NCI-H526 treated with DMSO at 0.1 percent for 48 hours (cell line): ENCODE measurements around the gene RPS15A.
A peak's percentile ranks its signal among the peaks of the same experiment; 100 is the strongest.

ENCODE experiments used
- DNase-seq: peaks from one replicate; lab custom pipeline; 2025; lab: John Stamatoyannopoulos, UW

Gene RPS15A

DNA sequence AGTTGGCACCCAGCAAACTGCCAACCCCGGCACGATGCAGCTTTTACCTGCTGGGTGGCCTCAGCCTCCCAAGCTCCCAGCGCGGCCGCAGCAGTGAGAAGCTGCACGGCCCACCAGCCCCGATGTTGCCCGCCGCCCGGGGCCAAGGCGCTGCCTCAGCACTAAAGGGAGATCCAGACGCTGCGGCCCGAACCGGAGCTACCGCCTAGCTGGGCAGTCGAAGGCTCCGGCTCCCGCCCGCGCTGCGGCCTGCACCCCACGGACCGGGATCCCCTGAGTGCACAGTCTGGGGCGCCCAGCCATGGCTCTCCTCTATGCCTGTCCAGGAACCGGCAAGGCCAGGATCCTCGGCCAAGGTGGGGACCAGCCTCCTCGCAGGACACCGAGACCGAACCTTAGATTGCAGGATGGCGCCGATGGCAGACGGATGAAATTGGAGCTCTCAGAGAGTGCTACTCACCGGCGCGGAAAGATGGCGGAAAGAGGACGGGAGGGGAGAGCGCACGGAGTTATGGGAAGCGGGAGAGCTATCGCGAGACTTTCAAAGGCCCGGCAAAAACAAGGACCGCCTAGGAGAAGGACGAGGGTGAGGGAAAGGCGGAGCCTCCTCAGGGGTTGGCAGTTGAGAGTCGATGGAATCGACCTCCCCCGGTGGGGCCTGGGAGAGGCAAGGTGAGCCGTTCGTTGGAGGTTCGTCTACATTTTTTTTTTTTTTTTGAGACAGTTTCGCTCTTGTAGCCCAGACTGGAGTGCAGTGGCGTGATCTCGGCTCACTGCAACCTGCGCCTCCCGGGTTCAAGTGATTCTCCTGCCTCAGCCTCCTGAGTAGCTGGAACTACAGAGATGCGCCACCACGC, at the start of gene RPS15A:
TSS of gene RPS15A (minus strand) at position 485 of the 857 bp plus-strand sequence. CDS start 1,221 bp downstream, outside the sequence.
- DNase-seq, result peak; percentile 86

DNA sequence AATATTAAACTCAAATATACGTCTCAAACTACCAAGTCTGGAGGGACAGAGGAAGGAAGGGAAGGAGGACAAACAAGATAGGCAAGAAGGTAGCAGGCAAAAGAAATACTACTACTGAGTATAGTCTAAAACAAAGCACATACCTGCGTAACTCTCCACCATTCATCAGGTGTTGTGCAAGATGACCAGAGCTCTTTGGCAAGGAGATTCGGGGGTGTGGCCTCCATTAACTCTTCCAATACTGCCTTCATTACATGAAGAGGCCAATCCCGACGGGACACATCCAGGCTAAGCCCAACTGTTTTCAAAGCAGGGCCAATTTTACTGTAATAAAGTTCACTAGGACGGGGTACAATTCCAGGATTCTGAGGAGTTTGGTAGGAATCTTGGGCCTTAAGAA, 49.4 kb upstream of the RPS15A start:
- DNase-seq, result no peak

DNA sequence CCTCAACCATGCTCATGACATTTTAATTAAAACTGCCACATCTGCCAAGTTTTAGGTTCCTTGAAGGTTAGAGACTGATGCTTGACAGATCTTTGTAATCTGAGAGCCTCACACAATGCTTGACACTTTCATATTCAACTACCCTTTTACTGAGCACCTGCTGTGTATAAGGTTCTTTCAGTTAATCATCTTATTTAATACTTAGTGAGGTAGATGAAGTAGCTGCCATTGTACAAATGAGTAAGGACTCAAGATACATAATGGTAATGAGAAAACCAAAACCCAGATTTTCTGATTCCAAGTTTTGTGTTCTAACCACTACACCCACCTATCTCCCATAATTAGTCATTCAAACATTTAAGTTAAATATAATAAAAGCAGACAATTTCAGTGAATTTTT, 46.6 kb upstream of the RPS15A start:
- DNase-seq, result no peak

DNA sequence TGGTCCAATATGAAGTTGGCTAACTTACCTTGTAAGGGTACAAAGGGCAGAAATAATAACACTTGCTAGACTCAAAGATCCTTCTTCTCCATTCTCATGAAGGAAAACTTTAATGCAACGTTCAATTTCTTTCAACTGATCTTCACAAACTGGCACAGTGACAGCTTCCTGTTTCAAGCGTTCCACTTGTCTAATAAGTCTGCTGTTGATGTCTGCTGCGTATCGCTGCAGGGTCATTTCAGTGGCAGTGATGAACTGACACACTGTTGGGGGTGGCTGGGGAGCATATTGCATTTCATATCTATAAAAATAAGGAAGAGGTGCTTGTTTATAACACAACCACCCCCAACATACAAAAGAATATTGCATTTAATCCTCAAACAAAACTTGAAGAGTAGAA, 44.7 kb upstream of the RPS15A start:
- DNase-seq, result no peak

DNA sequence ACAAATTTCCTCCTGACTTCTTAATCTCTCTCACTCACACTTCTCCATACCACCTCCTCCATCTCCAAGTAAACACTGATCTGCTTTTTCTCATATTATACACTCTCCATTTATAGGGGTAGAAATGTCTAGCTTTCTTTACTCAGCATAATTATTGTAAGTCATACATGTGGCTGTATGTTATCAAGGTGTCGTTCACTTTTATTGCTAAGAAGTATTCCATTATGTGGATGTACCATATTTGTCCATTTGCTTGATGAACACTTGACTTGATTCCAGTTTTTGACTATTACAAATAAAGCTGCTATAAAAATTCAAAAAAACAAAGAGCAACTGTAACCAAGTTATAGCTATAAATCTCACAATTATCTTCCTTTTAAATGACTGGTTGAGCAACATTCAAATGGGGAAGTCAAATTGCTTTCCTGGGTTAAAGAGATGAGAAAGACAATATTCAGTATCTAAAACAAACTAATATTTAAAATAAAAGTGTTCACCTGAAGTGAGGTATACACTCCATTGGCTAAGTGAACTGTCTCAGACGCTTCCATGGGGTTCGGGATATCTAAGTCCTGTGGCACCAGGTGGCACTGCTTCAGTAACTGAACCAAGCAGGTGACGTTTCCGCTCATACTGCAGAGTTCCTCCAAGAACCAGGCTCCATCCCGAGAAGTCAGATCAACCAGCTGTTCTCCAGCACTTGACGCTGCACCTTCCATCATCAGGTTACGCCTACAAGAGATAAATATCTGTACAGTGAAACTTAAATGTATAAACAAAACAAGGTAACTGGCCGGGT, 43.8 kb upstream of the RPS15A start:
- DNase-seq, result no peak

DNA sequence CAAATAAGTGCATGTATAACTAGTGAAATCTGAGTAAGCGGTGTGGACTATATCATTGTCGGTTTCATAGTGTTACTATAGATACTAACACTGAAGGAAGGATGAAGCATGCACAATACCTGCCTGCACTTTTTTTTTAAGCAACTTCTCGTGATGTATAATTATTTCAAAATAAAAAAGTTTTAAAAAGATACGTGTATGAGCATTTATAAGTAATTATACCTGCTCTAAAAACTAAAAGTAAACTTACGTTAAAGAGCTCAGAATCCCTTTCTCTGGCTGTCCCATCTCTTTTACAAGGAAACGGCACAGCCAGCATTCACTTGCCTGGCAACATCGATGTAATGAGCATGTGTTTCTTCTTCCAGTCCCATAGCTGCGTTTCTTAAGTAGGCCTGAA, 42.5 kb upstream of the RPS15A start:
- DNase-seq, result no peak

DNA sequence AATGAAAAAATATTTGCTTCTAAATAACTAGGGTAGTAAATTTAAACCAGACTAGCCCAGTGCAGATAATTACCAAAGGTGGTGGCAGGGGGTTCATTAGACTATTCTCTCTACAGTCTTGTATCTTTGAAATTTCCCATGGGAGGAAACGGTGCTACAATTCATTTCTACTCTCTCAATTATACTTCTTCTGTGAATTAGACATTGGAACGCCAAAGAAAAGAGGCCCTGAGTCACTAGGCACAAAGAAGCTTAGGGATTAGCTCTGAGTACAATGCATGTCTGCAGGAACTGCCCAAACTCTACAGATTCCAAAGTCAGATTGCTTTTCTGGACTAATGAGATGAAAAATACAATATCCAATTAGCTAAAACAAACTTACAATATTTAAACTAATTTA, 41.9 kb upstream of the RPS15A start:
- DNase-seq, result no peak

DNA sequence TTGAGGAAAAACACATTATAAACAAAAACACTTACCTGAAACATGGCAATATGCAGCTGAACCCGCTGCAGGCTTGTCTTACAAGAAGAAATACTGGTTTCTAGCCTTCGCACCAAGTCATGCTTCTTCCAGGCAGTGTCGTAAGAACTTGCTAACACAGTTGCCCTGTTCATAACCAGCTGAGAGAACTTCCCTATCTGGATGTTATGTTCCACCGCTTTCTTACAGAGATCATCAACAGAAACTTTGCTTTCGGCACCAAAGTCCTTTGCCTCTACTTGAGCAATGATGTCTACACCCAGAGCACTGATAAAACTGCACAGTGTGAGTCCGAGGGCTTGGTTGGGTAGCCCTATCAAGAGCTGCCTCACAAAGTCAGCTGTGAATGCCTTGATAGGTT, 39.1 kb upstream of the RPS15A start:
- DNase-seq, result no peak

DNA sequence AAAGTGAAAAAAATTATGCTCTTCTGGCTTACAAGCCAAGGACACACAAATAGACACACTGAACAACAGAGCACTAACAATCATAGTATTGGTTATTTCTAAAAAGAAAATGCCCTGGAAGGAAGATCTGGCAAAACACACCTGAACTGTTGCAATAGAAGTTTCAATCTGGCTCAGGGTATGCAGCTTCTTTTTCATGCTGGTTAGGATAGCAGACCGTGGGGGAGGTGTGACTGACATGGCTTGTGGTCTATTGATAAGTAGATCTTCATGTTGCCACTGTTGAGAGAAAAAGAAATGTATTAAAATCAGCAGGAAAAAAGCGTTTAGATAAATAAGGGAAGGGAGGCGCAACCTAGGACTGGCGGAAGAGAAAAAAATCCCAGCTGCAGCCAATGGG, 37.8 kb upstream of the RPS15A start:
- no peak for DNase-seq

DNA sequence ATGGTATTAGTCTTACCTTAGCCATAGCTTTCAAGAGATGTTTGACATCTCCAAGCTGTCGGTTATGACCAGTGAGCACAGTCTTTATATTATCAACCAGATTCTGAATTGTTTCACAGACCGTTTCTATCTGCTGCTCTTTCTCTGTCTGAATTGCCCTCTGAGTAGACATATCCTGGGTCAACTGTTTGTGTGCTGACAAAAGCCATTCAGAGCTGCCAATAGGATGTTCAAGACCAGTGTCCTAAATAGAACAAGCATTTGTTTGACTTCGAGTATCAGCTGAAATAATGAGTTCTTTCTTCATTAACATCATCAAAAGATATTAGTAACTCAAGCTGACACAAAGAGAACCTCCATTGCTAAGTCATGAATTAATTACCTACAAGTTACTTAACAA, 26.2 kb upstream of the RPS15A start:
- no peak for DNase-seq

DNA sequence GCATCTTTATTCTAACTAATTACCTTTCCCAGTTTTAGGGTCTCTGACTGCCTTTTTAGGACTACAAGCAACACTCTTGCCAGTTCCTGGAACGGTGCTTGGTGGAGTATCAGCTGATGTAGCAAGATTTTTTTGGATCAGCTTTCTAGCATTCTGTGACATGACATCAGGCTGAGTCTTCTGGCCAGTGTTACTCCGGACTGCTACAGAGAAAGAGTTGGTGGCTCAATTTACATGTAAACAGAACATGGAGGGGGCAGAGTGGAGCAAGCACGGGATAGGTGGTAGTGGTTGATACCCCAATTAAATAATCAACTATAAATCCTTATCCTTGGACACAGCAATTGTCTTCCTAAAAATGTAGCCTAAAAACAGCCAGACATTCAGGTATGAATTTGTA, 21.8 kb upstream of the RPS15A start:
- no peak for DNase-seq

DNA sequence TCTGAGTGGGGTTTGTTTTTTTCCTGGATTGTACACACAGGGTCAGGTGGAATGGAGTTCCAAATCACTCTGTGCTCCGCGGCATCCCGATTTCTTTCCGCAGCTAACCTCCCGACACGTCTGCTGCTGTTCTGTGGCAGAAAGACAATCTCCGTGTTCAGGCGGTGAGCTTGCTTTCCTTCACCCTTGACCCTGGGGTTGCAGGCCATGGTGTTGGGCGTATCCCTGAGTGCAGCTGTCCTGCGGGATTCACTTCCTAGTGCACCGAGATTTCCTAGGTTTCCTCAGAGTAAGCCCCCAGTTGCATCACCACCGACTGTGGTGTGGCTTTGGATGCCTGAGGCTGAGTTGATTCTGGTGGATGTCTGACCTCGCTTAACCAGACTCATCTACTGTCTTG, 19.0 kb upstream of the RPS15A start:
- DNase-seq, result no peak

DNA sequence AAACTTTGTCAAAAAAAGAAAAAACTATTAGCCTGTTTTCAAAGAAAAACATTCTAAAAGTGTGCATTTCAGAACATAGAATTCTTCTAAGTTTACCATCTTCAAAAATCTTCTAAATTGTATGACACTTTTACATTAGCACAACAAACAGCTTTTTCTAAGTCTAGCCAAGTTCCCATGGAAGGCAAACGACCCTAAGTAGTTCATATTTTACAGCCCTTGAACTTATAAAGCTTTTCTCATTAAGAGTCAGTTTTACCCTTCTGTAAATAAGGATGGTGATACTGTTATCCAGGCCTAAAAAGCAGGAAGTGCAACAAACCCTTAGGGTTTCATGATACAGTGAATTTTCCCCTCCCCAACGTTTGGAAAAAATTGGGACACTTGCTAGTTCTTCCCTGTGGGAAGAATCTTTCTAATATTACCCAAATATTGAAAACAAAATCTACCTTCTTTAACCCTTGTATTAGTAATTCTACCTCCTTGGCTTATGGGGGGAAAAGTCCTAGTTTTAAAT, 15.2 kb upstream of the RPS15A start:
- no peak for DNase-seq

DNA sequence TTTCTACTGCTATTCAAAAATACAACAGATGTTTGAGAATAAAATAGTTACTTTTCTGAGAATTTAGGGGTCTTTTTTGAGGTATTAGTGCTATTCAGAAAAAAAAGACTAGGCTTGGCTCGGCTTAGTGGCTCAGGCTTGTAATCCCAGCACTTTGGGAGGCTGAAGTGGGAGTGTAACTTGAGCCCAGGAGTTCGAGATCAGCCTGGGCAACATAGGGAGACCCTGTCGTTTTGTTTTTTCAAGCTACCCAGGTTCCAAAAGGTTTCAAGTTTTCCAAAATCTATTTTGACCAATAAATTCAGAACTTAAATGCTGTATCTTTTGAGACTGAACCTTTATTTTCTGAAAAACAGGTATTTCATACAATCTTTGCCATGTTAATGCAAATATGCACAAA, 14.4 kb upstream of the RPS15A start:
- no peak for DNase-seq

DNA sequence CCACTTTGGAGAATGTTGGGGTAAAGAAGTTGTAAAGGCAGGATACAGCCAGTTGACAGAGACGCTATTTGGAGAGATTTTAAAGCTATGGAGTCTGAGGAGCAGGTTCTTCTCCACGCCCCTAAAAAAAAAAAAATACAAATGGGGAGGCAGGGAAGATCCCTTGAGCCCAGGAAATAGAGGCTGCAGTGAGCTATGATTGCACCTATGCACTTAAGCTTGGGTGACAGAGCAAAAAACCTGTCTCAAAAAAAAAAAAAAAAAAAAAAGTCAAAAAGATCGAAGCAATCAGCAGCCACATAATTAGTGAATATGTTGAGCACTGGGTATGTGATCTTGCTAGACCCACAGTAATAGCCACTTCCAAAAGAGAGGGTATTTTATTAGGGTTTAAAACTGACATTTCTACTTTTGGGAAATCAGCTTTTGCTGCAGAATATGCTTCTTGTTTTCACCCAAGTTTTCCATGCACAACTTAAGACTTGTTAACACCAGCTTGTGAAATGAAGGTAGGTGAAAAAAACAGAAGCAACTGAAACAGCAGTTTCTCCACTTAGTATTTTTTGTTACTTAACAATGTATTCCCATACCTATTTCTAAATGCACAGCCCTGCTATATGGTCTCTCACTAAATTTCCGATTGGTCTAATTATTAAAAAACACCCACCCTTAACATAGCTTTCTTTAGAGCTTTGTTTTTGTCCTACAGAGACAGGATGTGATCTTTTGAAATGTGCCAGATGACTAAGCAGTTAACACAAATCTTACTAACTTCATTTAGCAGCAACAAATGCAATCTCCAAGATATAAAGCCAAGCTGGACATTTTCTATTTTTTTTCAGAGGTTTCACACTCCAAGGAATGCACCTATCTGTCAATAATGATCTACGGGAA, 13.7 kb upstream of the RPS15A start:
- no peak for DNase-seq

DNA sequence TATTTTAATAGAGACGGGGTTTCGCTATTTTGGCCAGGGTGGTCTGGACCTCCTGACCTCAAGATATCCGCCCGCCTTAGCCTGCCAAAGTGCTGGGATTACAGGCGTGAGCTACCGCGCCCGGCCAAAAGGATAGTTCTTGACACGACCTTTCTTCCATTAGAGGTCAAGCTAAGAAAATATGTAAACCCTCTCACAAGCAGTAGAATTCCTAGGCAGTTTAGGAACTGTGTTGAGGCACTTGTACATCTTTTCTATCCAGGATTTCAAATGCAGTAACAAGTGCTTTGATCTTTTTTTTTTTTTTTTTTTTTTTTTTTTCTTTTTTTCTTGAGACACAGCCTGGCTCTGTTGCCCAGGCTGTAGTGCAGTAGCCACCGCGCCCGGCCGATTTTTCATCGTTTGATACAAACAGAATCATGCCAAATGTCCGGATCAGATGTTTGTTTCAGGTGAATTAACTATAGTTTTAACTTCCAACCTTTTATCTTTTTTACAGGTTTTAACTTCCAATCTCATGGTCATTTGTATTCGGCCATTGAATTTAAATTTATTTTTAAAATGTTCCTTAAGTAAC, 12.7 kb upstream of the RPS15A start:
- DNase-seq, result no peak

DNA sequence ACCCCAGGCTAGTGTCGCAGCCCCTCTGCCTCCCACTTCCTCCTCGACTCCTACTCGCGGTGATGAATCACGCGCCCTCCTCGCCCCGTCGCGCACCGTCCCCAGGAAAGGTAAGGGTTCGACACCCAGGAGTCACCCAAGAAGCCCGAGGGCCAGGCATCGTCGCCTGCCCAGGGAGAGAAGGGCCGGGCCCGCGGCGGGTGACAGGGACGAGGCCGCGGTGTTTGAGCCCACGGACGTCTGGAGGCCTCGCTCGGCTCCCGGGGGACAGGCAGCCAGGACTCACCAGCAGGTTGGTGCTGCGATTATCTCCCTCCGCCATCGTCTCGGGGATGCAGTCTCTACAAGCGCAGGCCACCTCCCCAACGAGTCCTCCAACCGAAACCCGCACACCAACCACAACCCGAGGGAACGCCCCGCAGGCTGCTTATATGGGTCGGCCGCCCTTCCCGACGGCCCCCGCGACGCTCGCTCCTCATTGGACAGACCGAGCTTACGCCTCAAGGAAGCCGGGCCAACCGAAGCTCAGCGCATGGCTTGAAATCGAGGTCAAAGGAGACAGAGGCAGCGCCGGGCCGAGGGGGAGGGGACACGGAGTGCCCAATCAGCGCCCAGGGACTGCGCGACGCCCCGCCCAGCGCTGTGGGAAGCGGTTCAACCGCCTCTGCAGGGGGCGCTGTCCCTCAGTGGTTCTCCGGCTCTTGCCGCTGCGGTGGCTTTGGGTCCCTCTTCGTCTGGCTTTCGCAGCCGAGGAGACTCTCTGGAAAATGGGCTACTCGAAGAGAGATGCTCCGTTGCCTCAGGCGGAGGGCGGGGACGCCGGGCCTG, 11.2 kb upstream of the RPS15A start, which contains the start of gene ARL6IP1:
TSS of gene ARL6IP1 (minus strand) at position 405 of the 828 bp plus-strand sequence. CDS start at position 322, 83 bp downstream.
- DNase-seq, result peak; percentile 98

DNA sequence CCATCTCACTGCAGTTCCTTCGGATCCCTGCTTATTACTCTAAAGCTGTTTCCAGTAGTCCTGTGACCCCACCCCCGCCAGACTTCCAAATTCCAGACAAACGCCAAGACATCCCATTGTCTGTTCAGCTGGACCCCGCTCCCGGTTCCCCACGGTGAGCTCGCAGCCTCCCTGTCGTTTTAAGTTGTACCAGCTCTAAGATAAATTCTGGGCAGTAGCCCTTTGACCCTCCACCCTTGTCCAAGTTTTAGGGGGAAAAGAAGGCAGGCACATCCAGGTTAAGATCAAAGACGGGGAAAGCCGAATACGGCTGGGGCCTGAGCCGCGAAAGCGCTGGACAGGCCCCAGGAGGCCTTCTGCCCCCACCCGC, 10.6 kb upstream of the RPS15A start:
- no peak for DNase-seq

DNA sequence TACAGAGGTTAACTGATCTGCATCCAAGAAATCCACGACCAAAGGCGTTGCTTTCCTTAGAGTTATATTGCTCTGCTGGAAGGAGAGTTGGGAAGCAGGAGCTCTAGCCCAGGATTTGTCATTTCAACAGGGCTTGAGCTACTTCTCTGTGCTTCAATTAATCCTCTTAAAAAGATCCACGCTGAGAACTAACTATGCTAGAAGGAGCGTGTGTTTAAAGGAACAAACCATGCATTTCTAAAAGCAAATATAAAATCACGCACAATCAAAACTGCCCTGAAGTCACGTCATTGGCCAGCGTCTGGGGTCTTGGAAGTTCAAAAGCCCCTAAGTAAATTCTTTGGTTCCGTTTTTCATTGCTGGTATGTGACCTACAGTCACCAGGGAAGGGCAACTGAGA, 10.2 kb upstream of the RPS15A start:
- no peak for DNase-seq

DNA sequence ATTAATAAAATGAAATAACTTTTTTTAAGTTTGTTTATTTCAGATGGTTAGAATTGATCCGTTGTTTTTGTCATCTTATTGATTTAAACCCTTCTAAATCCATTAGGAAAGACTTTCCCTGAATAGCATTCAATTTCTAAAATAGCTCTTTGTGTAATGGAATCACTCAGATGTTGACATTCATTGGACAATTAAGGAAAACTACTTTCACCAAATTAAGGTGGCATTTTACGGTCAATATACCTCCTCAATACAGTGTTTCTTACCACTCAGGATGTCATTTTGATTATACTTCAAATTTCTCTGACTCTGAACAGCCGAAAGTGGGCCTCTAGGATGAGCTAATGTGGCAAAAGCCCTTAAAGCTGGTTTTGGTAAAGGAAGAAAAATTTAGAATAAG, 9.4 kb upstream of the RPS15A start:
- DNase-seq, result no peak

DNA sequence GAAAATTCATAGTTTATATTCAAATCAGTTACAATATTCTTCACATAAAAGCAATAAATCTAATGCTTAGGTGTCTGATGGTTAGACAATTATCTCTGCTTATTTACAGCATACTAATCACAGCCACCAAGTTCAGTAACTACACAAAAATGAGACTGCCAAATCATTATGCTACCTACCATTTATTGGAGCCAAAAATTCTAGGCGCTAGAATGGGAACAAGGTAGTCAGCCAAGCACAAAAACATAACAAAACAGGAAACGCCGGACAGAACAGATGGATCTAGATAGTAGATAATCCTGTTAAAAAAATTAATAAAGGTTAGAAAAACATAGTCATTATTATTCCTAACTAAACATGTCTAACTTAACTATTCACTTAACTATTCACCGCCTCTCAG, 7.6 kb upstream of the RPS15A start:
- DNase-seq, result no peak
